ENCODE data around the gene AKAP13.

Gene AKAP13

GRCh38 chr15:85579957-85580694 is 199.7 kb downstream of the AKAP13 start:
- FAIRE-seq, result no peak
- no peak for DNase-seq (ENCODE audit: insufficient read length, low spot score)
- no peak for TF ChIP-seq CTCF (IDR thresholded peaks at IDR 0.05; ENCODE audit: insufficient read depth, missing control alignments)

DNA sequence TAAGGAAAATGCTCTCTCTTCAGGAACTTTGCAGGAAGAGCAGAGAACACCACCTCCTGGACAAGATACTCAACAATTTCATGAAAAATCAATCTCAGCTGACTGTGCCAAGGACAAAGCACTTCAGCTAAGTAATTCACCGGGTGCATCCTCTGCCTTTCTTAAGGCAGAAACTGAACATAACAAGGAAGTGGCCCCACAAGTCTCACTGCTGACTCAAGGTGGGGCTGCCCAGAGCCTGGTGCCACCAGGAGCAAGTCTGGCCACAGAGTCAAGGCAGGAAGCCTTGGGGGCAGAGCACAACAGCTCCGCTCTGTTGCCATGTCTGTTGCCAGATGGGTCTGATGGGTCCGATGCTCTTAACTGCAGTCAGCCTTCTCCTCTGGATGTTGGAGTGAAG is 200.5 kb downstream of the AKAP13 start:
- no peak for TF ChIP-seq CTCF (IDR thresholded peaks at IDR 0.05; ENCODE audit: insufficient read depth, missing control alignments)
- no peak for DNase-seq (ENCODE audit: insufficient read length, low spot score)
- no peak for FAIRE-seq

DNA sequence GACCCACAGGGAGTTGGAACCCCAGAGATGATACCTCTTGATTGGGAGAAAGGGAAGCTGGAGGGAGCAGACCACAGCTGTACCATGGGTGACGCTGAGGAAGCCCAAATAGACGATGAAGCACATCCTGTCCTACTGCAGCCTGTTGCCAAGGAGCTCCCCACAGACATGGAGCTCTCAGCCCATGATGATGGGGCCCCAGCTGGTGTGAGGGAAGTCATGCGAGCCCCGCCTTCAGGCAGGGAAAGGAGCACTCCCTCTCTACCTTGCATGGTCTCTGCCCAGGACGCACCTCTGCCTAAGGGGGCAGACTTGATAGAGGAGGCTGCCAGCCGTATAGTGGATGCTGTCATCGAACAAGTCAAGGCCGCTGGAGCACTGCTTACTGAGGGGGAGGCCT is 201.1 kb downstream of the AKAP13 start:
- TF ChIP-seq CTCF (IDR thresholded peaks at IDR 0.05; ENCODE audit: insufficient read depth, missing control alignments), result no peak
- DNase-seq (ENCODE audit: insufficient read length, low spot score) (no peak), FAIRE-seq (no peak)

- no peak for FAIRE-seq
- no peak for DNase-seq (ENCODE audit: insufficient read length, low spot score)
- TF ChIP-seq CTCF (IDR thresholded peaks at IDR 0.05; ENCODE audit: insufficient read depth, missing control alignments), result no peak
These were observed 202.0 kb downstream of the AKAP13 start for GRCh38 chr15:85582131-85583079.

DNA sequence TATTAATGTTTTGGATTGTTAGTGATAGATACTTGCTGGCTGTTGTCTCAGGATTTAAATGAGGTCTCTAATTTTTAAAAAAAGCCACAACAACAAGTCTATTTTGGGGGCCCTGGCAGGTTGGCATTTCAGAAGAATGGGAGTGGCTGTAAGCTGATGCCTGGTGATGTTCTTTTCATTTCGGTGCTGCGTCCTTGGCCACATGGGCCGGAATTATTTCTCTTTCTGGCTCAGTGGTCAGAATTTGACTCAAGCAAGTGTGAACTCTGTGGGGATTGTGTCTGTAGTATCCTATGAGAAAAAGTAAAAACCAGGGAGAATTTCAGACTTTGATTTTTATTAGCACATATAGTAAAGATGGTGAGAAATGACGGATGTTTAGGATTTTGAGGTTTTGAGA is 203.0 kb downstream of the AKAP13 start:
- TF ChIP-seq CTCF (IDR thresholded peaks at IDR 0.05; ENCODE audit: insufficient read depth, missing control alignments), result no peak
- DNase-seq (ENCODE audit: insufficient read length, low spot score) (no peak), FAIRE-seq (no peak)

- no peak for TF ChIP-seq CTCF (IDR thresholded peaks at IDR 0.05; ENCODE audit: insufficient read depth, missing control alignments)
- DNase-seq (ENCODE audit: insufficient read length, low spot score), result no peak
- no peak for FAIRE-seq
These were observed 203.6 kb downstream of the AKAP13 start for GRCh38 chr15:85583923-85584390.

Data from D721Med (cell line).